HG02623 (cell line): ENCODE results near the gene MCF2L.
"Not testable (repeated sequence)": the region's sequence is repeated elsewhere in the genome, so short reads cannot be mapped to it uniquely, and the experiment has no call there.

Source experiments
- ATAC-seq: cut with Tn5 transposase; IDR thresholded peaks from one replicate; pipeline ENCODE4 v1.9.1; 2021; ENCODE audit warnings: moderate library complexity; ENCODE audit not compliant: unreplicated experiment

The MCF2L gene

GRCh38 chr13:113029487-113030258 lies 60.7 kb downstream of the MCF2L start:
- no peak for ATAC-seq

- not testable (repeated sequence) for ATAC-seq
These were observed 61.2 kb downstream of the MCF2L start for GRCh38 chr13:113030259-113030640.

GRCh38 chr13:113031465-113031864 lies 62.5 kb downstream of the MCF2L start:
- no peak for ATAC-seq

GRCh38 chr13:113032291-113032690 lies 63.3 kb downstream of the MCF2L start:
- no peak for ATAC-seq

- ATAC-seq: no peak
These were observed 64.2 kb downstream of the MCF2L start for GRCh38 chr13:113033054-113033850.

- no peak for ATAC-seq
These were observed 65.6 kb downstream of the MCF2L start for GRCh38 chr13:113034451-113035212.

- ATAC-seq: no peak
These were observed 66.3 kb downstream of the MCF2L start for GRCh38 chr13:113035213-113035800.

- ATAC-seq: no peak
These were observed 67.4 kb downstream of the MCF2L start for GRCh38 chr13:113036401-113036800.

- no peak for ATAC-seq
These were observed 71.0 kb downstream of the MCF2L start for GRCh38 chr13:113040031-113040430.

GRCh38 chr13:113040597-113041292 lies 71.7 kb downstream of the MCF2L start:
- no peak for ATAC-seq

- no peak for ATAC-seq
These were observed 72.3 kb downstream of the MCF2L start for GRCh38 chr13:113041293-113041690.

GRCh38 chr13:113041896-113042295 lies 72.9 kb downstream of the MCF2L start:
- no peak for ATAC-seq

- no peak for ATAC-seq
These were observed 73.4 kb downstream of the MCF2L start for GRCh38 chr13:113042456-113042855.

- ATAC-seq: no peak
These were observed 74.1 kb downstream of the MCF2L start for GRCh38 chr13:113043001-113043630.

- ATAC-seq: no peak
These were observed 74.9 kb downstream of the MCF2L start for GRCh38 chr13:113043931-113044330.

GRCh38 chr13:113044391-113045114 lies 75.5 kb downstream of the MCF2L start:
- ATAC-seq: no peak

GRCh38 chr13:113045251-113046127 lies 76.5 kb downstream of the MCF2L start:
- ATAC-seq: no peak

GRCh38 chr13:113046128-113046882 lies 77.3 kb downstream of the MCF2L start:
- no peak for ATAC-seq
